CD14-positive monocyte (primary cell): ENCODE data around the gene NUP205. TPM values are rescaled to one million over a fixed set of nuclear protein-coding genes. Genes with fewer than 3 reads are reported as not detected.
A peak's percentile ranks its signal among the peaks of the same experiment; 100 is the strongest.

Source experiments
- DNase-seq, 3 donors: peaks; one replicate each; pipeline ENCODE4 v3.0.0-alpha.2; 2011 to 2022
- H2AFZ ChIP-seq: 2 replicates; pipeline ENCODE4 v1.6.0; 2012; ENCODE audit warnings: mild to moderate bottlenecking, low read depth, low read length, inconsistent platforms; ENCODE audit not compliant: insufficient read depth, poor library complexity, severe bottlenecking
- H3K27ac ChIP-seq, 2 donors: 1 replicate in 1 of 2; 2 replicates in 1 of 2; pipeline ENCODE4 v1.5.1; 2012 to 2013; ENCODE audit warnings: low read length in 2 of 2, control low read depth in 1 of 2, inconsistent platforms in 1 of 2, low read depth in 1 of 2, mild to moderate bottlenecking in 1 of 2
- H3K27me3 ChIP-seq, 2 donors: one replicate each; pipeline versions ENCODE4 v1.6.0 to v1.6.1; 2011 to 2013; ENCODE audit warnings: low read length in 2 of 2; ENCODE audit not compliant: control insufficient read depth in 2 of 2, insufficient read depth in 2 of 2
- H3K36me3 ChIP-seq, 2 donors: replicated peaks in 1 of 2; 1 replicate in 1 of 2; 2 replicates in 1 of 2; pipeline versions ENCODE4 v1.5.1 to v1.6.1; 2012 to 2013; ENCODE audit warnings: low read length in 2 of 2, control low read depth in 1 of 2, inconsistent platforms in 1 of 2, mild to moderate bottlenecking in 1 of 2; ENCODE audit not compliant: insufficient read depth in 2 of 2, control insufficient read depth in 1 of 2
- H3K4me1 ChIP-seq, 2 donors: 1 replicate in 1 of 2; 2 replicates in 1 of 2; pipeline versions ENCODE4 v1.5.1 to v1.6.1; 2012 to 2013; ENCODE audit warnings: low read length in 2 of 2, control low read depth in 1 of 2, inconsistent platforms in 1 of 2, mild to moderate bottlenecking in 1 of 2, moderate library complexity in 1 of 2; ENCODE audit not compliant: insufficient read depth in 2 of 2, control insufficient read depth in 1 of 2
- H3K4me2 ChIP-seq: replicated peaks from 2 replicates; pipeline ENCODE3; 2012; ENCODE audit warnings: low read length, moderate library complexity, mild to moderate bottlenecking; ENCODE audit not compliant: poor library complexity, severe bottlenecking; ENCODE audit errors: extremely low read depth
- H3K4me3 ChIP-seq, 3 experiments: fragments of 200-600 bp in 1 of 3; sonication (generic) in 1 of 3; replicated peaks in 1 of 3; 1 replicate in 2 of 3; 2 replicates in 1 of 3; pipeline ENCODE4 v1.5.1; 2011 to 2013; ENCODE audit warnings: low read length in 3 of 3, mild to moderate bottlenecking in 3 of 3, control low read depth in 2 of 3, low read depth in 2 of 3, inconsistent platforms in 1 of 3, moderate library complexity in 1 of 3
- H3K79me2 ChIP-seq: 2 replicates; pipeline ENCODE4 v1.6.0; 2012; ENCODE audit warnings: mild to moderate bottlenecking, control low read depth, inconsistent platforms, low read length, moderate library complexity; ENCODE audit not compliant: insufficient read depth
- H3K9ac ChIP-seq: 2 replicates; pipeline ENCODE4 v1.6.0; 2017; ENCODE audit warnings: low read length, mild to moderate bottlenecking; ENCODE audit not compliant: insufficient read depth, poor library complexity, severe bottlenecking
- H3K9me3 ChIP-seq, 2 donors: replicated peaks in 1 of 2; 1 replicate in 1 of 2; 2 replicates in 1 of 2; pipeline versions ENCODE4 v1.5.1 to v1.6.1; 2012 to 2013; ENCODE audit warnings: low read length in 2 of 2, control low read depth in 1 of 2; ENCODE audit not compliant: control insufficient read depth in 1 of 2, insufficient read depth in 1 of 2
- H4K20me1 ChIP-seq: 2 replicates; pipeline ENCODE4 v1.6.0; 2012; ENCODE audit warnings: mild to moderate bottlenecking, low read length, control low read depth, moderate library complexity; ENCODE audit not compliant: insufficient read depth
- H3K27ac Mint-ChIP-seq, 7 donors: one replicate each; pipeline ENCODE4 v1.8.0; 2020; ENCODE audit warnings: mild to moderate bottlenecking in 7 of 7, mixed read lengths in 7 of 7, moderate library complexity in 6 of 7, inconsistent platforms in 2 of 7
- H3K27me3 Mint-ChIP-seq, 3 donors: one replicate each; pipeline ENCODE4 v1.8.0; 2021 to 2022; ENCODE audit warnings: low read depth in 3 of 3, mild to moderate bottlenecking in 3 of 3, mixed read lengths in 3 of 3, moderate library complexity in 3 of 3, inconsistent platforms in 1 of 3
- H3K36me3 Mint-ChIP-seq, 2 donors: one replicate each; pipeline ENCODE4 v1.8.0; 2020; ENCODE audit warnings: mixed read lengths in 2 of 2, inconsistent platforms in 1 of 2, mild to moderate bottlenecking in 1 of 2
- H3K4me1 Mint-ChIP-seq: one replicate; pipeline ENCODE4 v1.8.0; 2020; ENCODE audit warnings: mild to moderate bottlenecking, mixed read lengths
- H3K4me3 Mint-ChIP-seq, 2 donors: one replicate each; pipeline ENCODE4 v1.8.0; 2020; ENCODE audit warnings: mild to moderate bottlenecking in 2 of 2, mixed read lengths in 2 of 2, moderate library complexity in 1 of 2
- H3K9me3 Mint-ChIP-seq, 7 donors: one replicate each; pipeline ENCODE4 v1.8.0; 2020 to 2022; ENCODE audit warnings: mixed read lengths in 7 of 7, mild to moderate bottlenecking in 6 of 7, moderate library complexity in 6 of 7, inconsistent platforms in 2 of 7
- CTCF ChIP-seq: fragments of 200-600 bp; IDR thresholded peaks from one replicate; pipeline ENCODE4 v1.8.0; 2022; ENCODE audit warnings: antibody characterized with exemption, mild to moderate bottlenecking
- WGBS: methylation state at CpG from one replicate; pipeline ENCODE4 v1.1.5; 2013; ENCODE audit warnings: missing lambda C conversion rate; ENCODE audit not compliant: insufficient coverage; 5-methylcytosine and 5-hydroxymethylcytosine counted together
- intact Hi-C, 2 donors: fragments of 100-400 bp; cut with micrococcal nuclease; formaldehyde crosslinking; loops; one replicate each; pipeline versions ENCODE4 v1.15.0 to v1.15.1; 2023
- polyA plus RNA-seq, 3 donors: library from polyadenylated mRNA; depleted of rRNA in 1 of 3; unstranded in 2 of 3; stranded (reverse) in 1 of 3; fragments of 300-500 nt in 2 of 3; fragments of >200 nt in 1 of 3; fragmentation: Illumina TruSeq in 2 of 3; gene quantifications; 1 replicate in 2 of 3; 2 replicates in 1 of 3; pipeline ENCODE4 v1.2.3, GENCODE V29; 2012 to 2021

Gene NUP205
- polyA plus RNA-seq, 3 donors, result 10.9 to 15.2 (median 13.7) TPM

- peaks cover 0 to 2% (median 0%) of the 10 kb centered on the region in 7 donors for H3K9me3 Mint-ChIP-seq
- Histone ChIP-seq H4K20me1 (peaks cover 9% of the 10 kb centered on the region), H2AFZ (peak overlapping the region; percentile 97), H3K9ac (peak overlapping the region; percentile 88), H3K79me2 (peaks cover 43% of the 10 kb centered on the region), H3K36me3 (no peaks in the 10 kb centered on the region), H3K4me3 (peak overlapping the region; percentile 64 to 92 (median 69)), H3K9me3 (no peaks in the 10 kb centered on the region), H3K4me1 (peaks cover 38 to 43% of the 10 kb centered on the region in 2 donors), H3K27ac (peak overlapping the region; percentile 49 to 93), H3K4me2 (peak overlapping the region; percentile 90), H3K27me3 (no peaks in the 10 kb centered on the region)
- DNase-seq, result no peak
- H3K36me3 Mint-ChIP-seq, result peaks cover 4 to 6% of the 10 kb centered on the region in 2 donors
- intact Hi-C loops, result loop anchor here (5.0 to 10.0 kb wide), 6 partner anchors 147 to 1017 kb away; partner anchors contain the start of genes BPGM (in 1 of the 2), CNOT4 (in 1 of the 2) and MTPN (in 1 of the 2)
- H3K4me3 Mint-ChIP-seq, result peak overlapping the region; percentile 87 to 95
- H3K27ac Mint-ChIP-seq, result peak overlapping the region in 4 of 7 donors; percentile 44 to 96 (median 84)
- TF ChIP-seq CTCF, result peak; percentile 75
- H3K4me1 Mint-ChIP-seq, result peaks cover 49% of the 10 kb centered on the region
- H3K27me3 Mint-ChIP-seq, result no peaks in the 10 kb centered on the region
- 11% methylated on average over 17 of the region's 17 CpGs for WGBS
Observed at GRCh38 chr7:135662123-135662372, 104.3 kb downstream of the NUP205 start.

- peaks cover 0 to 2% (median 0%) of the 10 kb centered on the region in 7 donors for H3K9me3 Mint-ChIP-seq
- Histone ChIP-seq H3K79me2 (peaks cover 48% of the 10 kb centered on the region), H3K9ac (peak within 1 kb of the TSS; percentile 88), H3K4me2 (peak within 1 kb of the TSS; percentile 90), H3K36me3 (no peaks in the 10 kb centered on the region), H3K27me3 (no peaks in the 10 kb centered on the region), H2AFZ (peak within 1 kb of the TSS; percentile 97), H3K4me3 (peak within 1 kb of the TSS; percentile 64 to 92 (median 69)), H3K4me1 (peaks cover 42 to 47% of the 10 kb centered on the region in 2 donors), H3K9me3 (no peaks in the 10 kb centered on the region), H4K20me1 (peaks cover 13% of the 10 kb centered on the region), H3K27ac (peak within 1 kb of the TSS; percentile 49 to 93)
- WGBS, result 0% methylated on average over 53 of the region's 60 CpGs
- peaks cover 49% of the 10 kb centered on the region for H3K4me1 Mint-ChIP-seq
- H3K36me3 Mint-ChIP-seq, result peaks cover 4 to 6% of the 10 kb centered on the region in 2 donors
- H3K4me3 Mint-ChIP-seq, result peak within 1 kb of the TSS; percentile 87 to 95
- intact Hi-C loops, result loop anchor here (5.0 to 10.0 kb wide), 6 partner anchors 148 to 1018 kb away; partner anchors contain the start of genes BPGM (in 1 of the 2), CNOT4 (in 1 of the 2) and MTPN (in 1 of the 2)
- H3K27me3 Mint-ChIP-seq, result no peaks in the 10 kb centered on the region
- peak; percentile 90 to 95 (median 93) for DNase-seq
- no peak for TF ChIP-seq CTCF
- peak within 1 kb of the TSS; percentile 89 to 98 (median 96) for H3K27ac Mint-ChIP-seq
Observed at GRCh38 chr7:135662373-135663114, 104.8 kb downstream of the NUP205 start, which contains the start of gene STMP1. Gene STMP1, plus strand, starts transcription at chr7:135662514.
